Memory B cell (primary cell): ENCODE data around the gene SLC12A7.

Experiments used
- ATAC-seq: fragments of 150-1000 bp; cut with Tn5 transposase; 2 replicates; pipeline ENCODE4 v1.10.0; 2021; ENCODE audit warnings: low read depth, mild to moderate bottlenecking, moderate library complexity
- DNase-seq, 2 donors: peaks; one replicate each; pipeline ENCODE4 v3.0.0; 2022; ENCODE audit warnings: low spot score in 2 of 2
- H3K27ac Mint-ChIP-seq: one replicate; pipeline ENCODE4 v1.8.0; 2022; ENCODE audit warnings: mild to moderate bottlenecking, moderate library complexity, mixed read lengths
- H3K27me3 Mint-ChIP-seq: one replicate; pipeline ENCODE4 v1.8.0; 2022; ENCODE audit warnings: mixed read lengths
- H3K36me3 Mint-ChIP-seq: one replicate; pipeline ENCODE4 v1.8.0; 2022; ENCODE audit warnings: mild to moderate bottlenecking, mixed read lengths
- H3K4me1 Mint-ChIP-seq: one replicate; pipeline ENCODE4 v1.8.0; 2022; ENCODE audit warnings: mixed read lengths
- H3K4me3 Mint-ChIP-seq: one replicate; pipeline ENCODE4 v1.8.0; 2022; ENCODE audit warnings: mild to moderate bottlenecking, moderate library complexity, mixed read lengths
- H3K9me3 Mint-ChIP-seq: one replicate; pipeline ENCODE4 v1.8.0; 2022; ENCODE audit warnings: mixed read lengths

Gene SLC12A7

DNA sequence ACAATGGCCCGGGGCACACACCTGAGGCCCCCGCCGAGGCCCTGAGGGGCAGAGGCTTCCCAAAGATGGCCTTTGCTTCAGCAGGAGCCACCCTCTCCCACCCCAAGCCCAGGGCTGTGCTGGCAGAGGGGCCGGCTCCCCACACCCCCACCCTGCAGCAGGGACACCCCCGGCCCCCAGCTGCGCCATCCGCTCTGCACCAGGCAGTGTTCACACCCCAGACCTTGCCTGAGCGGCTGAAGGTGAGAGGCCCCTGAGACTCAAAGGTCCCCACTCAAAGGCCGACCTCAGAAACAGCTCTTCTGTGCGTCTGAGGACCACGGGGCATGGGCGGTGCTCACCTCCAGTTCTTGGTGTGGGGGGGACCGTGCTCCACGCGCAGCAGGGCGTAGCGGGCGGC is 37.6 kb downstream of the SLC12A7 start:
- peaks cover 9% of the 10 kb centered on the region for H3K36me3 Mint-ChIP-seq
- no peak for ATAC-seq
- no peaks in the 10 kb centered on the region for H3K27me3 Mint-ChIP-seq
- no peak overlapping the region for H3K4me3 Mint-ChIP-seq
- no peak overlapping the region for H3K27ac Mint-ChIP-seq
- DNase-seq: no peak
- H3K4me1 Mint-ChIP-seq: peaks cover 3% of the 10 kb centered on the region
- H3K9me3 Mint-ChIP-seq: no peaks in the 10 kb centered on the region

DNA sequence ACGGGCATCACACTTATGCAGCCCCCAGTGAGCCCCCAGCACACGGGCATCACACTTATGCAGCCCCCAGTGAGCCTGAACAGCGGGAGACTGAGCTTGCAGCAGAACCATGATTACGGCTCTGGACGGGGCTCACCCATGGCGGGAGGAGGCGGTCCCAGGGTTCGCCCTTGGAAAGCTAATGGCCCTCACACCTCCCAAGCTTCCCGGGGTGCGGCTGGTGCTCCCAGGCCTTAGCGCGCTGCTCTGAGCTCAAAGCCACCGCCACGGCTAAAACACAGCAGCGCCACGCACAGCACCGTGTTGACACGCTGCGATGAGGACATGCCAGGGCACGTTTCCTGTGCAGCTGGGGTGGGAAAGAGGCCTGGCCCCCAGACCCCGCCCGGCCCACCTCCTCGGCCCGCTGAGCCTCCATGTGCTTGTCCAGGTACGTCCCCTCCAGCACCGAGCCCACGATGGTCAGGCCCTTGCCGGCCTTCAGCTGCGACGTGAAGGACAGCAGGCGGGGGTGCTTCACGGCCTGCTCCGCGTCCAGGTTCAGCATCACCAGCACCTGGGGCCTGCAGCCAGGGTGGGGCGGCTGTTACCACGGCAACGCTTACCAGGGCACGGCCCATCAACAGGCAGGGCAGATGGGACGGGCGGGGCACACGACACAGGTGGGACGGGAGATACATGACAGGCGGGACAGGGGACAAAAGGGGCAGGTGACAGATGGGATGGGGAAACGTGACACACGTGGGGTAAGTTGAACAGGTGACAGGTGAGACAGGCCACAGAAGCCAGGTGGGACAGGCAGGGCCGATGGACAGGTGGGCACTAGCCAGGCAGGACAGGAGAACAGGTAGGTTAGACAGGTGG is 38.4 kb downstream of the SLC12A7 start:
- H3K4me3 Mint-ChIP-seq: no peak overlapping the region

DNA sequence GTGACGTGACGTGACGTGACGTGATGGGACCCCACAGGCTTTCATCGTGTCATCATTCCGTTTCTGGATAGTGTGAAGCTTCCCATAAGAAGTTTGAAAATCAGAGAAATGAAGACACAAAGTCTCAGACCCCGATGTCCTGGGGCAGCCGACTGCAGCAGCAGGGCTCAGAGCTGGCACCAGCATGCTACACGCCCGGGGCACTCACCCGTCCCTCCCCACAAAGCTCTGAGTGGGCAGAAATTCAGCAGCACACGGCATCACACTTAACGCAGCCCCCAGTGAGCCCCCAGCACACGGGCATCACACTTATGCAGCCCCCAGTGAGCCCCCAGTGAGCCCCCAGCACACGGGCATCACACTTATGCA is 42.2 kb downstream of the SLC12A7 start:
- Mint-ChIP-seq H3K4me1 (peaks cover 3% of the 10 kb centered on the region), H3K4me3 (no peak overlapping the region), H3K9me3 (no peaks in the 10 kb centered on the region), H3K36me3 (peaks cover 12% of the 10 kb centered on the region), H3K27me3 (no peaks in the 10 kb centered on the region), H3K27ac (no peak overlapping the region)
- no peak for DNase-seq
- ATAC-seq: no peak

More for the DNA sequence above, 38.4 kb downstream of the SLC12A7 start:
- Mint-ChIP-seq H3K27me3 (no peaks in the 10 kb centered on the region), H3K27ac (peak overlapping the region; percentile 75), H3K4me1 (peaks cover 3% of the 10 kb centered on the region), H3K36me3 (peaks cover 8% of the 10 kb centered on the region), H3K9me3 (no peaks in the 10 kb centered on the region)
- no peak for ATAC-seq
- no peak for DNase-seq

DNA sequence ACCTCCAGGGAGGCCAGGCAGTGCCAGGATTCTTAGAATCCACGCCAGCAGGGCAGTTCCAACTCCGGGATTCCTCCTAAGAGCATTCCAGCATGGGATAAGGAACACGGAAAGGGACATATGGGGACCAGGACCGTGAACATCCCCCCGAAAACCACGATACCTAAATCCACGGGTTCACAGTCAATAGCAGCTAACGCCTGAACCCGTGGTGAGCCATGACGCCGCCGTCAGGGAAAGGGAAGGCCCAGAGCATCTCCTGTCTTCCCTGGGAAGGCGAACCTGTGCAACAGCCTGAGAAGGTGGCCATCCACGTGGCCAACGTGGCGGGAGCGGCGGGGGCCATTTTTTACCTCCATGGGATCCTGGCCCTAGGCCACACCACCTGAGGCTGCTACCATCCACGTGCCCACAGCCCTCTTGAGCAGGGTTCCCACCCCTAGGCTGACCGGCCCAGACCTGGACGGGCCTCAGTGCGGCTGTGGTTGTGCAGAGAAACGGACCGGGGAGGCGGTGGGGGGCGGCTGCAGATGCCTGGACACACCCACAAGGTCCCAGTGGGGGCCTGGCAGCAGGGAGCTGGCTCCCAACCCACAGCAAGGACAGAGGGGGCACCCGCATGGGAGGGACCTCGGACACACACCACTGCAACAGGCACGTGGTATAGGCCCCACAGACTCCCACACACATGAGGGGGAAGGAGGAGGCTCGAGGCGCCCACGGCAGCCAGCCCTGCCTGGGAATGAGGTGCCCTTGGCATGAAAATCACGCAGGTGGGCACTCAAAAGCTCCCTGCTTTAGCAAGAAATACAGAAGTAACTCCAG is 42.8 kb downstream of the SLC12A7 start:
- no peak for DNase-seq
- no peak overlapping the region for H3K4me3 Mint-ChIP-seq
- no peaks in the 10 kb centered on the region for H3K9me3 Mint-ChIP-seq
- peaks cover 16% of the 10 kb centered on the region for H3K36me3 Mint-ChIP-seq
- H3K27ac Mint-ChIP-seq: no peak overlapping the region
- no peaks in the 10 kb centered on the region for H3K27me3 Mint-ChIP-seq
- ATAC-seq: no peak
- peaks cover 3% of the 10 kb centered on the region for H3K4me1 Mint-ChIP-seq

DNA sequence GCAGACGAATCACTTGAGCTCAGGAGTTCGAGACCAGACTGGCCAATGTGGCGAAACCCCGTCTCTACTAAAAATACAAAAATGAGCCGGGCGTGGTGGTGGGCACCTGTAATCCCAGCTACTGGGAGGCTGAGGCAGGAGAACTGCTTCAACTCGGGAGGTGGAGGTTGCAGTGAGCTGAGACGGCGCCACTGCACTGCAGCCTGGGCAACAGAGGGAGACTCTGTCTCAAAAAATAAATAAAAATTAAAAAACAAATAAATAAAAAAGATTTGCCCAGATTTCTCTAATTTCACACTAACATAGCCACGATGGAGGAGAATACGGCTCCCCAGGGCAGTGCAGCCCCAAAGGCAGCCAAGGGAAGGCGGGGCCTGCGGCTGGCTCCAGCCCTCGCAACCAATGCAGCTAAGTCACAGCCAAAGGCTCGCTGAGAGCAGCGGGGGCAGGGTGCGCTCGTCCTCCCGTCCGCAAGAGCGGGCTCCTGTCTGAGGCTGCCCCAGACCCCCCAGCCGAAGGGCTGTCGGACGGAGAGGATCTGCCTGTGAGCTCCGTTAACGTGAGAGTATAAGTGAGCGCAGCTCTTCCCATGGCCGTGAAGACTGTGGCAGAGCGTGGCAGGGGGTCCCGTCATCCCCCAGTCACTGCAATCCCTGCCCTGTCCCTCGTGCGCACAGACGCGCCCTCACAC is 43.5 kb downstream of the SLC12A7 start:
- H3K9me3 Mint-ChIP-seq: no peaks in the 10 kb centered on the region
- no peak overlapping the region for H3K4me3 Mint-ChIP-seq
- no peak overlapping the region for H3K27ac Mint-ChIP-seq
- DNase-seq (no peak), ATAC-seq (no peak)
- no peaks in the 10 kb centered on the region for H3K27me3 Mint-ChIP-seq
- H3K4me1 Mint-ChIP-seq: no peaks in the 10 kb centered on the region
- peaks cover 13% of the 10 kb centered on the region for H3K36me3 Mint-ChIP-seq

DNA sequence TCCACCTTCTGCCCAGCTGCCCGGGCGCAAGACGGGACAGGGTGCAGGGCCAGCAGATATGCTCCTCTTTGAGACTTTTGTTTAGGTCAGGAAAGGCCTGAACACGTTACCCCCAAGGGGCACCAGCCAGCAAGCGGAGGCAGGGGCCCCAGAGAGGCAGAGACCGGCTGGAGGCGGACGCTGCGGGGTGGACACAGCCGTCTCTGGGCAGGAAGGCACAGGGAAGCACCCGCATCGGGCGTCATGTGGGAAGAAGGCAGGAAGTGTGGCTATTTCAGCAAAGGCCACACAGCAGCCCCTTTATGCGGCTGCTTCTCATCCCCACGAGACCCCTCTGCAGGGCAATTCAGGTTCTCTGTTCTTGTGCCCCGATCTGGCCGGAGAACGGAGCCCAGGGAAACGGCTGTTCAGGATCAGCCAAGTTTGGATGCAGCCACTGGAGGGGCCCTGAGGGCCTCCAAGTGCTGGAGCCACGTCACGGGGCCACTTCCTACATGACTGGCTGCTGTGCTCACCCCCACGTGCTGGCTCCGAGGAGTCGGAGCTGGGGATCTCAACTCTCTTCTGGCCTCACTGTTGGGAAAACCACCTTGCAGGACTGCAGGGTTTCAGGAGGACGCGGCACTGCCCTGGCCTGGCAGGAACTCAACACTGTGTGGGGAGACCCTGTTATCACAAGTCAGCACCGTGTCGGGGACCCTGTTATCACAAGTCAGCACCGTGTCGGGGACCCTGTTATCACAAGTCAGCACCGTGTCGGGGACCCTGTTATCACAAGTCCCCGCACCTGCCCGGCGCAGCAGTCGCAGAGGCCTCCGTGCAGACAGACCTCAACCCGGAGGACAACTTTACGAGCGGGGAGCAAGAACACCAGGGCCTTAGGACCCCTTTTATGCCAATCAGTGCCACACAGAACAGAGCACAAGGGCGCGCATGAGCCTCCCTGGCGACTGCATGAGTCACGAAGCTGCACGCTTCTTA is 44.4 kb downstream of the SLC12A7 start:
- Mint-ChIP-seq H3K4me3 (no peak overlapping the region), H3K27ac (no peak overlapping the region), H3K9me3 (no peaks in the 10 kb centered on the region), H3K4me1 (no peaks in the 10 kb centered on the region), H3K36me3 (peaks cover 13% of the 10 kb centered on the region), H3K27me3 (no peaks in the 10 kb centered on the region)
- no peak for ATAC-seq
- no peak for DNase-seq

DNA sequence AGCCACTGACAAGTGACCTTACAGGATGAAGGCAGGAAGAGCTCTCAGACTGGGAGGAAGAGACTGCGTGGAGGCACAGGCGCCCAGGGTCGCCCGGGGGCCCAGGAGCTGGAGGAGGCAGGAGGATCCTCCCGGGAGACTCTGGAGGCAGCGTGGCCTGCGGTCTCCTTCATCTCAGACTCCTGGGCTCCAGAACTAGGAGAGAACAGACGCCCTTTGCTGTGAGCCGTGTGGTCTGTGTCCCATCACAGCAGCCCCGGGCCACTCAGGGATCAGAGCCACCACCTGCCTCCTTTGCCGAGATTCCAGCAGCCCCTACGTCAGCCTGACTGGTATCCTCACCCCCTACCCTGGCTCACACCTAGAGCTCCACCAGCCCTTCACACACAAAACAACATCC is 45.2 kb downstream of the SLC12A7 start:
- H3K27me3 Mint-ChIP-seq: no peaks in the 10 kb centered on the region
- no peaks in the 10 kb centered on the region for H3K4me1 Mint-ChIP-seq
- H3K9me3 Mint-ChIP-seq: no peaks in the 10 kb centered on the region
- no peak overlapping the region for H3K27ac Mint-ChIP-seq
- ATAC-seq: no peak
- H3K36me3 Mint-ChIP-seq: peaks cover 13% of the 10 kb centered on the region
- no peak overlapping the region for H3K4me3 Mint-ChIP-seq
- no peak for DNase-seq

DNA sequence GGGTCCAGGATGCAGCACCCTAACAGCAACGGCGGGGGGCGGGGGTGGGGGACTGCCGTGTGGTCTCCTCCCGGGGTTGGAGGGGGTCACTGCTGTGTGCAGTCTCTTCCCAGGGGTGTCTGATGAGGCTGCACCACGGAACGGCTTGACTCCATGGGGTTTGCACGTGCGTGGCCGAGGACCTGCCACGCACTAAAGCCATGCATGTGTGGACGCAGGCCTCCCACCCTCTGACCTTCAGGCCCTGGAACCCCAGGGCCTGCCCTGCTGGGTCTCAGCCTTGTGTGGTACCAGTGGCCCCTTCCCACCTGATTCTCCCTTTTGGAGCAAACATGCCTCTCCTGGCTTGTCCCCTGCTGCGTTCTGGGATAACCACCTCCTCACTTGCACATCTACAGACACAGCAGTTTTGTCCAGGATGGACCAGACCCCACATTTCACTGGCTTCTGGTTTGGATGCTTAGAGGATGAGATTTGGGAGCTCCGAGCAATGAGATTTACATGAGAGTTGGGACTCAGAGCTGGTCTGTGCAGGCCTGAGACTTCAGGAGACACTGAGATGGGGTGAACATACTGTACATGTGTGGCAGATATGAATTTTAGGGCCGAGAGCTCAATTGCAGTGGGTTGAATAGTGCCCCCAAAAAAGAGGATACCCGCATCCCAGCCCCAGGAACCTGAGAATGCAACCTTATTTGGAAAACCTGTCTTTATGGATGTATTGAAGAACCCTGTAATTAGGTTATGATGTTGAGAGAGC is 45.8 kb downstream of the SLC12A7 start:
- H3K9me3 Mint-ChIP-seq: no peaks in the 10 kb centered on the region
- ATAC-seq: no peak
- peaks cover 13% of the 10 kb centered on the region for H3K36me3 Mint-ChIP-seq
- no peaks in the 10 kb centered on the region for H3K27me3 Mint-ChIP-seq
- H3K4me1 Mint-ChIP-seq: no peaks in the 10 kb centered on the region
- DNase-seq: no peak
- no peak overlapping the region for H3K4me3 Mint-ChIP-seq
- no peak overlapping the region for H3K27ac Mint-ChIP-seq

DNA sequence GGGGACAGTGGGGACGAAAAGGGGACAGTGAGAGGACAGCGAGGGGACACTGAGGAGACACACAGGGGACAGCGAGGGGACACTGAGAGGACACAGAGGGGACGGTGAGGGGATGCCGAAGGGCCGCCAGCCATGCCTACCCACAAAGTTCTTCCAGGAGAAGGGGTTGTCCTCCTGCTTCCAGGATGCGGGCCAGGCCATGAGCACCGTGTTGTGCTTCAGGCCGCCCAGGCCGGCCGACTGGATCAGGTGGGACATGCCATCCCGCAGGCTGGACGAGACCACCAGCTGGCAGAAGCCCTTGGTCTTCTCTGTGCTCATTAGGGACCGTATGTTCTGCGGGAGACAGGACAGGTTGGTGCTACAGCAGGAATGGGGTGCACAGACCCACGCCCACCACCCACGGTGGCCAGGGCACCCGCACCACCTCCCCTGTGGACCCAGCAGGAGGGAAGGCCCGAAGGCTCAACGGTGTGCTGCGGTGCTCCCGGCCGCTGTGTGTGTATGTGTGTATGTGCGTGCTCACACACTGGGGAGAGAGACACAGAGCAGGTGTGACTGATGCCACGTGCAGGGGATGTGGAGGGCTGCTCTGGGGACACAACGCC is 46.6 kb downstream of the SLC12A7 start:
- Mint-ChIP-seq H3K27ac (no peak overlapping the region), H3K4me3 (no peak overlapping the region), H3K4me1 (no peaks in the 10 kb centered on the region), H3K9me3 (no peaks in the 10 kb centered on the region), H3K27me3 (no peaks in the 10 kb centered on the region), H3K36me3 (peaks cover 13% of the 10 kb centered on the region)
- DNase-seq: no peak
- ATAC-seq: no peak

DNA sequence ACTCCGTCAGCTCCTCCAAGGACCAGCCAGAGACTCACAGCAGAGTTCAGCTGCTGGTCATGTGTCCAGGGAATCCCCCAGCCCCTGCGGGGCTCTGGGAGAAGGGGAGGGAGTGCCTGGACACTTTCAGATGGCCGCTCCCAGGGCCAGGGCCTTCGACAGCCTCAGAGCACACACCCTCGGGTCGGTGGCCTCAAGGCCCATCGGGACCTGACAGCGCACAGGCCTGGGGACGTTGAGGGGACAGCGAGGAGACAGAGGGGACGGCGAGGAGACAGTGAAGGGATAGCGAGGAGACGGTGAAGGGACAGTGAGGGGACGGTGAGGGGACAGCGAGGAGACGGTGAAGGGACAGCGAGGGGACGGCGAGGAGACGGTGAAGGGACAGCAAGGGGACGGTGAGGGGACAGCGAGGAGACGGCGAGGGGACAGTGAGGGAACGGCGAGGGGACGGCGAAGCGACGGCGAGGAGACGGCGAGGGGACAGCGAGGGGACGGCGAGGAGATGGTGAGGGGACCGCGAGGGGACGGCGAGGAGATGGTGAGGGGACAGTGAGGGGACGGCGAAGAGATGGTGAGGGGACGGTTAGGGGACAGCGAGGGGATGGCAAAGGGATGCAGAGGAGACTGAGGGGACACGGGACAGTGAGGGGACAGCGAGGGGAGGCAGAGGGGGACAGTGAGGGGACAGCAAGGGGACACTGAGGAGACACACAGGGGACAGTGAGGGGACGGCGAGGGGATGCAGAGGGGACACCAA is 47.3 kb downstream of the SLC12A7 start:
- ATAC-seq: no peak
- Mint-ChIP-seq H3K36me3 (peaks cover 13% of the 10 kb centered on the region), H3K27ac (no peak overlapping the region), H3K4me1 (no peaks in the 10 kb centered on the region), H3K4me3 (no peak overlapping the region), H3K27me3 (no peaks in the 10 kb centered on the region), H3K9me3 (no peaks in the 10 kb centered on the region)
- DNase-seq: no peak

DNA sequence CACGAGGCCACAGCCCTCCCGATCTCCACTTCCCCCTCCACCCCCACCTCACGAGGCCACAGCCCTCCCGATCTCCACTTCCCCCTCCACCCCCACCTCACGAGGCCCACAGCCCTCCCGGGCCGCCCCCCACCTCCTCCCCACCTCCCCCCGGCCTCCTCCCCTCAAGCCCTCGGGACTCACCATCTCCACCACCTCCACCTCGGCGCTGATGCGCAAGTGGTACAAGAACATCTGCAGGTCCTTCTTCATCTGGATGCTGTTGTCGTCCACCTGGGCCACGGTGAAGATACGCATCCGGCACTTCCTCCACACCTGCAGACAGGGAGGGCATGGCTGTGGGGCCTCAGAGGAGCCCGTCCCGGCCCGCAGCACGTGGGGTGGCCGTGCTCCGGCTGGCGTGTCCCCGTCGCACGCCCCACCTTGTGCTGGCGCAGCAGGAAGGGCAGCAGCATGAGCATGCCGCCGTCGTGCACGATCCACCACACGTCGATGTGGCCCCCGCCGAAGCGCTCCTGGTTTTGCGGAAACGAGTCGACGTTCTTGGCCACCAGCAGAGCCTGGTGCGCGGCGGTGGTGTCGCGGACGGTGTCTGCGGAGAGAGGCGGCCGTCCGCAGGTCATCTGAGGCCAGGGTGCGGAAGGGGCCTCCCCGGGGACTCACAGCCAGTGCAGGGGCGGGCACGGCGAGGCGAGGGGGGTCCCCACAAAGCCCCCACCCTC is 48.0 kb downstream of the SLC12A7 start:
- Mint-ChIP-seq H3K27me3 (no peaks in the 10 kb centered on the region), H3K4me3 (no peak overlapping the region), H3K36me3 (peaks cover 13% of the 10 kb centered on the region), H3K4me1 (no peaks in the 10 kb centered on the region), H3K27ac (no peak overlapping the region), H3K9me3 (no peaks in the 10 kb centered on the region)
- no peak for ATAC-seq
- DNase-seq: no peak
